Stimulated activated CD4-positive, alpha-beta T cell treated with anti-CD3 and anti-CD28 coated beads, Interleukin-15, amount 100 ng/mL, for 1 hour (primary cell): ENCODE data around the gene APOL5.

ENCODE experiments used
- DNase-seq, 2 donors: peaks; one replicate each; pipeline ENCODE4 v3.0.0-alpha.2; 2020; ENCODE audit warnings: low read depth in 1 of 2, low spot score in 1 of 2

The APOL5 gene

GRCh38 chr22:35739931-35740380 is 22.3 kb downstream of the APOL5 start:
- no peak for DNase-seq

- DNase-seq: no peak
These were observed 22.9 kb downstream of the APOL5 start for GRCh38 chr22:35740616-35741015.

- DNase-seq: no peak
These were observed 24.8 kb downstream of the APOL5 start for GRCh38 chr22:35742342-35743100.

- no peak for DNase-seq
These were observed 25.7 kb downstream of the APOL5 start for GRCh38 chr22:35743326-35743860.

- DNase-seq: no peak
These were observed 28.6 kb downstream of the APOL5 start for GRCh38 chr22:35746248-35746647.

GRCh38 chr22:35746946-35747703 is 29.5 kb downstream of the APOL5 start:
- no peak for DNase-seq

- DNase-seq: no peak
These were observed 32.1 kb downstream of the APOL5 start for GRCh38 chr22:35749808-35750207.

- DNase-seq: no peak
These were observed 34.6 kb downstream of the APOL5 start for GRCh38 chr22:35752006-35752862.

GRCh38 chr22:35752863-35753189 is 35.2 kb downstream of the APOL5 start:
- DNase-seq: no peak

GRCh38 chr22:35754761-35755160 is 37.1 kb downstream of the APOL5 start:
- no peak for DNase-seq

- DNase-seq: no peak
These were observed 39.0 kb downstream of the APOL5 start for GRCh38 chr22:35756722-35757121.

GRCh38 chr22:35758394-35758793 is 40.7 kb downstream of the APOL5 start:
- DNase-seq: no peak

GRCh38 chr22:35761037-35761436 is 43.4 kb downstream of the APOL5 start:
- DNase-seq: no peak

- DNase-seq: no peak
These were observed 49.2 kb downstream of the APOL5 start for GRCh38 chr22:35766654-35767580.

GRCh38 chr22:35769974-35770373 is 52.3 kb downstream of the APOL5 start:
- no peak for DNase-seq

- no peak for DNase-seq
These were observed 57.7 kb downstream of the APOL5 start for GRCh38 chr22:35775339-35775738.

- DNase-seq: no peak
These were observed 59.8 kb downstream of the APOL5 start for GRCh38 chr22:35777335-35777975.
